RWPE2 (cell line): ENCODE measurements around the gene MAP3K5.
"Not testable (repeated sequence)": the region's sequence is repeated elsewhere in the genome, so short reads cannot be mapped to it uniquely, and the experiment has no call there.

ENCODE experiments used
- ATAC-seq: fragments of 200-7000 bp; cut with Tn5 transposase; 3 replicates; pipeline ENCODE4 v1.9.1; 2021; ENCODE audit warnings: low read depth
- DNase-seq: peaks from one replicate; pipeline ENCODE4 v3.0.0-alpha.2; 2020; ENCODE audit warnings: low spot score
- H3K27ac ChIP-seq: fragments of 450-650 bp; 2 replicates; pipeline ENCODE4 v1.5.1; 2017; ENCODE audit warnings: mild to moderate bottlenecking; ENCODE audit not compliant: poor library complexity, severe bottlenecking
- H3K27me3 ChIP-seq: fragments of 250-450 bp; sonication (Bioruptor Pico); 2 replicates; pipeline ENCODE4 v1.5.1; 2021; ENCODE audit warnings: mild to moderate bottlenecking, moderate library complexity; ENCODE audit not compliant: insufficient read depth, poor library complexity, severe bottlenecking
- H3K36me3 ChIP-seq: fragments of 250-450 bp; sonication (Bioruptor Pico); 2 replicates; pipeline ENCODE4 v1.5.1; 2020; ENCODE audit warnings: low read depth, mild to moderate bottlenecking, moderate library complexity
- H3K4me1 ChIP-seq: fragments of 250-450 bp; sonication (Bioruptor Pico); 2 replicates; pipeline ENCODE4 v1.5.1; 2021; ENCODE audit warnings: mild to moderate bottlenecking, moderate library complexity; ENCODE audit not compliant: insufficient read depth, poor library complexity, severe bottlenecking
- H3K4me3 ChIP-seq: fragments of 250-450 bp; sonication (Bioruptor Pico); 2 replicates; pipeline ENCODE4 v1.5.1; 2021; ENCODE audit warnings: mild to moderate bottlenecking, moderate library complexity; ENCODE audit not compliant: severe bottlenecking
- H3K9me3 ChIP-seq: fragments of 250-450 bp; sonication (Bioruptor Pico); 2 replicates; pipeline ENCODE4 v1.5.1; 2021; ENCODE audit warnings: mild to moderate bottlenecking, moderate library complexity; ENCODE audit not compliant: severe bottlenecking
- TF ChIP-seq, protein P1 (sequence below): fragments of 450-650 bp; IDR thresholded peaks from one replicate; pipeline ENCODE4 v1.5.1; 2017; ENCODE audit warnings: mild to moderate bottlenecking, moderate library complexity; ENCODE audit not compliant: poor library complexity, severe bottlenecking

MAP3K5 gene

DNA sequence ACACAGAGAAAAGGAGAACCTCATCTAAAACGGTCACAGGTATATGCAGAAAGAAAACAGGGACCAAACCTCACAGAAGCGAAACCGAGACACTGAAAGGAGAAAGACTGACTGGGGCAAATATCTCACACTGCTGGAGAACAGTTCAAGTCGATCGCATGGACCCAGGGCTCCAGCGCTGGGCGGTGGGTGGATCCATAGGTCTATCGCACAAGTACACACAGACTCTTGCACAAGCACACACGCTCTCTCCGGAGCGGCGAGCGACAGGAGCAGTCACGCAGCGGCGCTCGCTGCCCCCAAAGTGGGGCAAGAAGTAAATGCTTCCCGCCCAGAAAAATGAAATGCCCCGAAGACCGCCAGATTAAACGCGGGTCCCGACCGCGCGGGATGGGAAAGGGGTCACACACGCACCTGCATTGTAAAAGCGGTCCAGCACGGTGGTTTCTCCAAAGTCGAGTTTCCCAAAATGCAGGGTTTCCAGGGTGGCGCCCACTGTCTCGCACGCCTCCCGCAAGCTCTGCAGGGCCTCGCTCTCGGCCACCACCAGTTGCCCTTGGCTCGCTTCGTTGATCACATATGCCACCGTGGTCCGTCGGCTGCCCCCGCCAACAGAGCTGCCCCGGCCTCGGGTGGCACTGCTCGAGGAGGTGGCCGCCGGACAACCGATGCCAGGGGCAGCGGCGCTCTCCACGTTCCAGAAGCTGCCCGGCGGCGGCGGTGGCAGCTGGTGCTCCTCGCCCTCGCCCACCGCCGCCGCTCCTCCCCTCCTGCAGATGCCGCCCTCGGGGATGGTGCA is 782 bp downstream of the MAP3K5 start:
- no peaks in the 10 kb centered on the region for H3K27me3 ChIP-seq
- 0 out of 2 replicates have a peak, but pooled peaks cover 3% of the 10 kb centered on the region for H3K36me3 ChIP-seq
- peak overlapping the region; percentile 73 for H3K4me3 ChIP-seq
- peak overlapping the region; percentile 42 for H3K27ac ChIP-seq
- H3K4me1 ChIP-seq, result peaks cover 25% of the 10 kb centered on the region
- TF ChIP-seq, protein P1, sequence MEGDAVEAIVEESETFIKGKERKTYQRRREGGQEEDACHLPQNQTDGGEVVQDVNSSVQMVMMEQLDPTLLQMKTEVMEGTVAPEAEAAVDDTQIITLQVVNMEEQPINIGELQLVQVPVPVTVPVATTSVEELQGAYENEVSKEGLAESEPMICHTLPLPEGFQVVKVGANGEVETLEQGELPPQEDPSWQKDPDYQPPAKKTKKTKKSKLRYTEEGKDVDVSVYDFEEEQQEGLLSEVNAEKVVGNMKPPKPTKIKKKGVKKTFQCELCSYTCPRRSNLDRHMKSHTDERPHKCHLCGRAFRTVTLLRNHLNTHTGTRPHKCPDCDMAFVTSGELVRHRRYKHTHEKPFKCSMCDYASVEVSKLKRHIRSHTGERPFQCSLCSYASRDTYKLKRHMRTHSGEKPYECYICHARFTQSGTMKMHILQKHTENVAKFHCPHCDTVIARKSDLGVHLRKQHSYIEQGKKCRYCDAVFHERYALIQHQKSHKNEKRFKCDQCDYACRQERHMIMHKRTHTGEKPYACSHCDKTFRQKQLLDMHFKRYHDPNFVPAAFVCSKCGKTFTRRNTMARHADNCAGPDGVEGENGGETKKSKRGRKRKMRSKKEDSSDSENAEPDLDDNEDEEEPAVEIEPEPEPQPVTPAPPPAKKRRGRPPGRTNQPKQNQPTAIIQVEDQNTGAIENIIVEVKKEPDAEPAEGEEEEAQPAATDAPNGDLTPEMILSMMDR, result no peak
- H3K9me3 ChIP-seq, result no peaks in the 10 kb centered on the region
- DNase-seq, result peak; percentile 67
- peak; percentile 43 for ATAC-seq

DNA sequence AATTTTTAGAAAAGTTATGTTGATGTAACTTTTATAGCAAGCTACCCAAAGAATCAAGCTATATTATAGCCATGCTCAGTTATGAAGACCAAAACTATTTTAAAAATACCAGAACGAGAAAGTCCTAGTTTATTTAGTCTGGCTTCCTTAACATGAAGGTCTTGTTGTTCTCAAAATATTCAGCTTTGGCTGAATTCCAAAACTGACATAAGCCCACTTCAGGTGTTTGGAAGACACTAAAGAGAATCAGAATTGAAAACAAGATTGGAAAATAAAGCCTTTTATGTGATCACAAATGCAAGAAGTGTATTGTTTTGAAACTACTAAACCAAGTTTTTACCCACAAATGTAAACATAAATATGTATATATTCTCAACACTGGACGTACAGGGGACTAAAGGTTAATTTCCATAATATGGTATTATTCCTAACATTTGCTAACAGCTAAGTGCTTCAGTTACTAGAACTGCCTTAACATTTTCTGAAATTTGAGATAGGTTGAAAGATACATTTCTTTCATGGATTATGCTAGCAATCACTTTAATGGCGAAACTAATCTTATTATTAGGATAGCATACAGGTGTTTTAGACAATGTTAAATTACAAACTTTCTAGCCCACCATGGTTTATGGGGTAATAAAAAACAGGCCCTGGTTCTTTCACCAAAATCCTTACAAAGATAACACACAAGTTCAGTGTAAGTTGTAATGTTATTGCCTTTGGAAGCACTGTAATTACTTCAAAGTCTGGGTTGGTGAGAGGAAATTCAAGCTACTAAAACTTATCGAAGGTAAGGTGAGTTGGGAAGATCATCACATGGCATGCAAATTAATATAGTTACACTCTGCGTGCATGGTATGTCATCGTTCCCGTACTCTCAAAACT is 1.6 kb downstream of the MAP3K5 start:
- H3K4me3 ChIP-seq, result peak overlapping the region; percentile 73
- TF ChIP-seq, protein P1, result no peak
- H3K9me3 ChIP-seq, result no peaks in the 10 kb centered on the region
- H3K27ac ChIP-seq, result peak overlapping the region; percentile 42
- peaks cover 25% of the 10 kb centered on the region for H3K4me1 ChIP-seq
- H3K36me3 ChIP-seq, result 0 out of 2 replicates have a peak, but pooled peaks cover 3% of the 10 kb centered on the region
- no peaks in the 10 kb centered on the region for H3K27me3 ChIP-seq
- DNase-seq, result no peak
- no peak for ATAC-seq

DNA sequence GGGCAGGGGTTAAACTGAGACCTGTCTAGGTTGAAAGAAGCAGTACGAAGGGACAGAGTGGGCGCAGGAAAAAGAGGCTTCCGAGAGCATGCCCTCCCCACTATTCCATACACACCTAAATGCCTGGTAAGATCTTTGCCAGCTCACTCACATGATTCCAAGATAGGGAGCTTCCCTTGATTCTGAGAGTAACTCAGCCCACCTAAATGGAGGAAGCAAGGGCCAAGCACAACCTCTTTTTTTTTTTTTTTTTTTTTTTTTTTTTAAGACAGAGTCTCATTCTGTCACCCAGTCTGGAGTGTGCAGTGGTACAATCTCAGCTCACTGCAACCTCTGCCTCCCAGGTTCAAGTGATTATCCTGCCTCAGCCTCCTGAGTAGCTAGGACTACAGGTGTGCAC is 2.8 kb downstream of the MAP3K5 start:
- H3K4me3 ChIP-seq, DNase-seq, ATAC-seq, H3K27ac ChIP-seq, H3K27me3 ChIP-seq, H3K36me3 ChIP-seq, H3K9me3 ChIP-seq: not testable (repeated sequence)
- peaks cover 25% of the 10 kb centered on the region for H3K4me1 ChIP-seq

DNA sequence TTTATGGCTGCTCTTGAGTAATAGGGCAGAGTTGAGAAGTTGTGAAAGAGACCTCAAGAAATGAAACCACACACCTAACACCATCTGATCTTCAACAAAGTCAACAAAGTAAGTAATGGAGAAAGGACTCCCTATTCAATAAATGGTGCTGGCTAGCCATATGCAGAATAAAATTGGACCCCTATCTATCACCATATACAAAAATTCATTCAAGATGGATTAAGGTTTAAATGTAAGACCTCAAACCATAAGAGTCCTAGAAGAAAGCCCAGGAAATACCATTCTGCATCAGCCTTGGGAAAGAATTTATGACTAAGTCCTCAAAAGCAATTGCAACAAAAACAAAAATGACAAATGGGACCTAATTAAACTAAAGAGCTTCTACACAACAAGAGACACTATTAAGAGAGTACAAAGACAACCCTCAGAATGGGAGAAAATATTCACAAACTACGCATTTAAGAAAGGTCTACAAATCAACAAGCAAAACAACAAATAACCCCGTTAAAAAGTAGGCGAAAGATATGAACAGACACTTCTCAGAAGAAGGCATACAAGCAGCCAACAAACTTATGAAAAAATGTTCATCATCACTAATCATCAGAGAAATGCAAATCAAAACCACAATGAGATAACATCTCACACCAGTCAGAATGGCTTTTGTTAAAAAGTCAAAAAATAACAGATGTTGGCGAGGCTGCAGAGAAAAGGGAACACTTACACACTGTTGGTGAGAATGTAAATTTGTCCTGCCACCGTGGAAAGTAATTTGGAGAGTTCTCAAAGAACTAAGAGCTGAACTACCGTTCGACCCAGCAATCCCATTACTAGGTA is 4.0 kb downstream of the MAP3K5 start:
- Histone ChIP-seq H3K27me3 (no peaks in the 10 kb centered on the region), H3K27ac (peak overlapping the region; percentile 21), H3K9me3 (no peaks in the 10 kb centered on the region), H3K36me3 (0 out of 2 replicates have a peak, but pooled peaks cover 3% of the 10 kb centered on the region), H3K4me3 (no peak overlapping the region), H3K4me1 (peaks cover 23% of the 10 kb centered on the region)
- no peak for ATAC-seq
- TF ChIP-seq, protein P1, result no peak
- no peak for DNase-seq

DNA sequence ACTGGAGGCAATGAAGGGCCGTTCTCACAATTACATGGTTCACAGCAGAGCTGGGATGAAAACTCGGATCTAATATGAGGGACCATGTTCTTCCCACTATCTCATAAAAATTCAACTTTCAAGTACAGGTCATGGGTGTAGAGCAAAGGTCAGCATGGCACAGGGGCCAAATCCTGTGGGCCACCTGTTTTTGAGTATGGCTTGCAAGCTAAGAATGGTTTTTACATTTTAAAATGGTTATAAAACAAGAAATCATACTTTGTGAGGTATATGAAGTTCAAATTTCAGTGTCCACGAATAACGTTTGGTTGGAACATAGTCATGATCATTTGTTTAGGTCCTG is 4.6 kb downstream of the MAP3K5 start:
- Histone ChIP-seq H3K4me3 (no peak overlapping the region), H3K27ac (peak overlapping the region; percentile 21)
- TF ChIP-seq, protein P1, result no peak

More for the DNA sequence above, 4.6 kb downstream of the MAP3K5 start:
- Histone ChIP-seq H3K36me3 (0 out of 2 replicates have a peak, but pooled peaks cover 3% of the 10 kb centered on the region), H3K9me3 (no peaks in the 10 kb centered on the region), H3K27me3 (no peaks in the 10 kb centered on the region), H3K4me1 (peaks cover 23% of the 10 kb centered on the region)
- DNase-seq (no peak), ATAC-seq (no peak)
